Daoy (cell line): ENCODE data around the gene ACTL7A. TPM values are rescaled to one million over a fixed set of nuclear protein-coding genes. Genes with fewer than 3 reads are reported as not detected.
"Not testable (repeated sequence)": the region's sequence is repeated elsewhere in the genome, so short reads cannot be mapped to it uniquely, and the experiment has no call there.

ENCODE experiments used
- DNase-seq: peaks from one replicate; pipeline ENCODE4 v3.0.0-alpha.2; 2015; ENCODE audit warnings: low read depth
- total RNA-seq: library from RNA; depleted of rRNA; stranded (reverse); fragments of >200 nt; shearing (Covaris generic); gene quantifications from 2 replicates; pipeline ENCODE4 v1.2.3, GENCODE V29; 2014

ACTL7A gene
- total RNA-seq, 1 experiment from 2014 or later = not detected

DNA sequence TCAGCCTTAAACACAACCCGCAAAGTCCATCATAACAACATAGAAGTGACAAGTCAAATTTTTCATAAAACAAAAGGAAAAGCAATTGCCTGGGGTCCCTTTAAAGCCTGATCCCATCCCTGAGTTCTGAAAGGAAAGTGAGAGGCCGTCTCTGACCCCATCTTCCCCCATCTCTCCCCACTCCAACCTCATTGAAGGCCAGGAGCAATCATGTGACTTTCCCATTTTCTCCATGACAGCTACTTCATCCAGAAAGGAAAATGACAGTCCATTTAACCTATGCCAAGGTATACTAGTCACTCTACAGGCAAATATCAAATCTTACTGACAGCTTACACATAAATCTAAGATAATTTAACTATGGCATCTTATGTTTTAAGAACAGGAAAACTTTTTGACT lies 15.5 kb downstream of the ACTL7A start:
- DNase-seq = no peak

DNA sequence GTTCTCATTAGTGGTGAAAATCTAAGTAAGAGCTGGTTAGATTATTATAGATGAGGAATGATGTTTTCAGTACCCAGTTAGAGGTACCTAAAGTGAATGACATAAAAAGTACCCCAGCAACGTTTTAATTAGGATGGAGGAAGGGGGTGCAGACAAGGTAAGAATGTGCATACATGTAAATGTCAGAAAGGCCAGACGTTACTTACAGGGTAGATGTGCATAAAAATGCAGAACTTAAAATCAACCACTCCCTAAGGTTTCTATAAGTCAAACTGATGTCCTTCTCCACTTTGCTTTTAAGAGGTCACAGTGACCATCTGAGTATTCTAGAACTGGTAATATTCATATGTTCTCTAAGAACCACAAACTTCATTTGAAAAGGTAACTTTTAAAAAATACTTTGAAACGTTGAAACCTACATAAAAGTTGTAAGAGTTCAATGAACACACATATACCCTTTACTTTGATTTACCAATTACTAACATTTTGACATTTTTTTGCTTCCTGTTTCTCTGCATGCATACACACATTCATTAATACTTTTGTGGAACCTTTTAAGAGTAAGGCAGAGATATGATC lies 18.8 kb downstream of the ACTL7A start:
- no peak for DNase-seq

- no peak for DNase-seq
Observed at GRCh38 chr9:108882052-108882888, 20.2 kb downstream of the ACTL7A start.

GRCh38 chr9:108883085-108883484 lies 21.0 kb downstream of the ACTL7A start:
- no peak for DNase-seq

- DNase-seq = no peak
Observed at GRCh38 chr9:108884701-108885100, 22.6 kb downstream of the ACTL7A start.

DNA sequence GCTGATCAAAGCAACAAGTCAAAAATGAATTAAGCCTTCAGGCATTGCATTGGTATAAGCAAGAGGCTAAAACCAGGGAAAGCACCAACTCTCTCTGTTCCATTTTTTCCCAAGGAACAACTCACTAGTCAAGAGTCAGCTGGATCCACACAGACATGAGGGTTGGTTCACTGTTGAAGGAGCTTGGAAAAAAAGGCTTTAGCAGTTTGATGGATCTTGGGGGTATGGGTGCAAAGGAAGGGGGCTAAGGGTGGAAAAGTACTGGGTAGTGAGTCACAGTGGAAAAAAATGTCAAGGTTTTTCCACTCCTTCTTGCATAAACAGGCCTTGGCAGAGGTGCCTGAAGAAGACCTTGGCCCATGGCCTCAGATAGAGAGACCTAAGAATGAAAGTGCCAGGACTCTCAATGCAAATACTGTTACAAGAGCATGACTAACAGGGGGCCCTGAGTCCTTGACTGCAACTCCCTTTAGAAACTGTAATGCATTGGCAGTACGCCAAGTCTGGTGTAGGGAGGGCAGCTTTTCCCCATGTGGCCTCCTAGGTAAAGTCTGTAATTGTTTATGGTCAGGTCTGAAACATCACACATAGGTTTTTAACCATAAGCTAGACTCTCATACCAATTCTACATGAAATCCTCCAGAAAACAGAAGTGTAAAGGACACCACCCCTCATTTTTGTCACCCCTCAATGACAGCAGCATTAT lies 23.7 kb downstream of the ACTL7A start:
- DNase-seq = peak; percentile 89

DNA sequence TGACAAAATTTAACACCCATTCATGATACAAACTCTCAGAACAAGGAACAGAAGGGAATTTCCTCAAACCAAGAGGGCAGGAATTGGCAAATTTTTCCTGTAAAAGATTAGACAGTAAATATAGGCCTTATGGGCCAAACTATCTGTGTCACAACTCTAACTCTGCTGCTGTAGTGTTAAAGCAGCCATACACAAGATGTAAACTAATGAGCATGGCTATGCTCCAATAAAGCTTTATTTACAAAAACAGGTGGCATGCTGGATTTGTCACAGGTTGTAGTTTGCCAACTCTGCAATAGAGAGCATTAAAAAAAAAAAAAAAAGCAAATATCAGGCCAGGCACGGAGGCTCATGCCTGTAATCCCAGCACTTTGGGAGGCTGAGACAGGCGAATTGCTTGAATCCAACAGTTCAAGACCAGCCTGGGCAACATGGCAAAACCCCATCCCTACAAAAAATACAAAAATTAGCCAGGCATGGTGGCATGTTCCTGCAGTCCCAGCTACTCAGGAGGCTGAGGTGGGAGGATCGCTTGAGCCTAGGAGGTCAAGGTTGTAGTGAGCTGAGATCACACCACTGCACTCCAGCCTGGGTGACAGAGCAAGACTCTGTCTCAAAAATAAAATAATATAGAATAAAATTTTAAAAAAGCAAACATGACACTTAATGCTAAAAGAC lies 24.7 kb downstream of the ACTL7A start:
- not testable (repeated sequence) for DNase-seq

- DNase-seq = peak; percentile 31
Observed at GRCh38 chr9:108889649-108890067, 27.6 kb downstream of the ACTL7A start.

- no peak for DNase-seq
Observed at GRCh38 chr9:108894225-108894997, 32.3 kb downstream of the ACTL7A start.

DNA sequence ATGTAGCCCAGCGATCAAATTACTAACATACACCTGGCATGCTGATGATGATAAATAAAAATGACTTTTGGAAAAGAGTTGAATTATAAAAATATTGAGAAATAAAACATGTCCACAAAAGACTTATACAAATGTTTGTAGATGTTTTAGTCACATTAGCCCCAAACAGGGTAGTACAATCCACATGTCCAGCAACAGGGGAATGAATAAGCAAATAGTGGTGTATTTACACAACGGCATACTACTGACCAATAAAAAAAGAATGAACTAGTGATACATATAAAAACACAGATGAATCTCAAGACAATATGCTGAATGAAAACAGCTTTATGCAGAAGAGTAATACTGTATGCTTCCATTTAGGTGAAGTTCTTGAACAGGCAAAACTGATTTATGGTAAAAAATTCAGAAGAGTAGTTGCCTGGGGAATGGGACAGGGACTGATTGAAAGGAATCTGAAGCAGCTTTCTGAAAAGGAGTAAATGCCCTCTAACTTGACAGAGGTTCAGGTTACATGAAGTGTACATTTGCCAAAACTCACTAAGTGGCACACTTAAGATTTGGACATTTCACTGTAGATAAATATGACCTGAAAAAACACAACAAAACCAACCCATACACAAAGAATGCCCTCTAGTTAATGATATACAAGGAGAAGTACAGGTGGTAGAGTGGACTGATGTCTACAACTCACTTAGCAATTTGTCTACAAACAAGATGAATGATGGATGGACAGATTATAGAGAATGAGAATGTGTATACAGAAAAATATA lies 35.4 kb downstream of the ACTL7A start:
- DNase-seq = no peak

GRCh38 chr9:108899023-108899695 lies 37.1 kb downstream of the ACTL7A start:
- not testable (repeated sequence) for DNase-seq

DNA sequence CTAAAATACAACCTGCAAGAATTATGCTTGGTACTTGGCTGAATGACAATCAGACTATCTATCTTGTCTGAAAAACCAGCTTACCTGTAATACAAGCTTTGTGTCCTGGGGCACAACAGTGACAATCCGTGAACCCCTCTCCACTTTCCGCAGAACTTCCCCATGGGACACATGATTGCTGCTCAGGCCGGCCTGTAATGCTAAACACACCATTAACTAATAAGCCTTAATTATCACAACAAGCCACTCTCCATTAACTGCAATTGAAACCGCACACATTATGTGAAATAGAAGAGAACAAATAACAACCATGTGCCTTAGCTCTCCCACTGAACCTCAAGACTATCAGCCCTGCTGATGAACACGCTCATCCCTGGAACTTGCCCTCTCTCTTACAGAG lies 38.1 kb downstream of the ACTL7A start:
- DNase-seq = no peak

DNA sequence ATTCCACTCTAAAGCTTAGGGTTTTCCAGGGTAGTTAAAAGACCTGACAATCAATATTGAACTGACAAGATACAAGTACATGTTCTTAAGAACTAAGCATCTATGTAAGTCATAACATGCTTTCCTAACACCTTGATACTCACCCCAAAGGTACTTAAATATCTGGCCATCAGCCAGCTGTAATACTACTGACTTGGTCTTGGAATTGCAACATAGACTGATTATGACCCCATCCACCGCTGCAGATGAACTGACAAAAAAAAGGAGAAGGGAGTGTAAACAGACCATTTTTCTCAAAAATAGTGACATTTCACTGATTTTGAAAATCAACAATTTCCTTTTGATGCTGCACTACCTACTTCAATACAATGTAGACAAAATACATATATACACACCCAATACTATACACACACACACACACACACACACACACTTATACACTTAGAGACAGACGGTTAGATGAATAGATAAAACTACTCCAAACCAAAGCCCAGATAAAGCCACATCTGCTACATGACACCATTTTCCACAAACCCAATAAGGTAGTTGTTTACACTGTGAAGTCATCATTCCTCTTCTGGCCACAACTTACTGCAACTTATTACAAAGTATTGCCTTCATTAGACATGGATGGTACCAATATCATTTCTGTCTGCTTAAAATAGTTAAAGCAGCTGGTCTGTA lies 41.5 kb downstream of the ACTL7A start:
- no peak for DNase-seq

DNA sequence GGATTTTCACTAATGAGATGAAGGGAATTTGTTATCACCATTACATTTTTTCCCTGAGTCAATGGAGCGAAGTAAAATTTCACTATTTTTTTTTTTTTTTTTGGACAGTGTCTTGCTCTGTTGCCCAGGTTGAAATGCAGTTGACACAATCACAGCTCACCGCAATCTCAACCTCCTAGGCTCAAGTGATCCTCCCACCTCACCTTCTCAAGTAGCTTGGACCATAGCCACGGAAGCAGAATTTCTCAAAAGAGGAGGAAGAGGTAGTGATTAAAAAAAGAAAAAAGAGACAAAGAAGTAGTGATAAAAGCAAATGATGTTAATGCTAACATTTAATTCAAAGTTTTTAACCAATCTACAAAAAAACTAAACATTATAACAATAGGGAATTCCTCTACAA lies 42.1 kb downstream of the ACTL7A start:
- DNase-seq = no peak

DNA sequence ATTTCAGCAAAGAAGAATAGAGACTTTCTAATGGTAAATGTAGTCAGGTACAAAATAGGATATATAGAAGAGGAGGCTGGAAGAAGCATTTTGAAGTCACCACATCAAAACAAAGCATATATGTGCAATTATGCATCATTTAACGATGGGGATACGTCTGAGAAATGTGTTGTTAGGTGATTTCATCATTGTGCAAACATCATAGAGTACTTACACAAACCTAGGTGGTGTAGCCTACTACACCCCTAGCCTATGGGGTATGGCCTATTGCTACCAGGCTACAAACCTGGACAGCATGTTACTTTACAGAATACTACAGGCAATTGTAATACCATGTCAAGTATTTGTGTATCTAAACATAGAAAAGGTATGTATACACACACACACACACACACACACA lies 43.4 kb downstream of the ACTL7A start:
- no peak for DNase-seq

DNA sequence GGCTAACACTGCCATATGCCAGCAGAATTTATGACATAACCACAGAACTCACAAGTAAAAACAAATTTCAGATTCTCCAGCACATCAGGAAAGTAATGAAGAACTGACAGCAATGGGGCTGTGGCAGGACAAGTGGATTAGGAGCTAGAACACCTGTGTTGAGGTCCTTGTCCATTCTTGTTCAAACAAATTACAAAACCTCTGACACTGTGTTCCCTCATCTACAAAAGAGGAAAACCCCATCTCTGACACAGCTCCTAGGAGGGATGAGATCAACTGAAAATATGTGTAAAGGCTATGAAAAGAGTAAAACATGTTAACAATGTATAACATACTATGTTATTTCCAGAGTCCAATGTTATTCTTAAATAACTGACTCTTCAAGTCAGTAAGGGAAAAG lies 48.3 kb downstream of the ACTL7A start:
- no peak for DNase-seq

GRCh38 chr9:108910914-108911313 lies 48.8 kb downstream of the ACTL7A start:
- DNase-seq = no peak

GRCh38 chr9:108911820-108912219 lies 49.8 kb downstream of the ACTL7A start:
- no peak for DNase-seq
